Stimulated activated memory B cell treated with anti-CD40 and anti-IgM and Interleukin-4, amounts not matched to agents 10 μg/mL and 1 μg/mL and 100 μg/mL, for 72 hours (primary cell): Measurements from ENCODE around the gene PTF1A.

ENCODE experiments used
- ATAC-seq: fragments of 150-1000 bp; cut with Tn5 transposase; 2 replicates; pipeline ENCODE4 v1.10.0; 2021
- H3K27ac Mint-ChIP-seq: one replicate; pipeline ENCODE4 v1.8.0; 2022; ENCODE audit warnings: mild to moderate bottlenecking, mixed read lengths
- H3K27me3 Mint-ChIP-seq: one replicate; pipeline ENCODE4 v1.8.0; 2022; ENCODE audit warnings: mixed read lengths
- H3K36me3 Mint-ChIP-seq: one replicate; pipeline ENCODE4 v1.8.0; 2022; ENCODE audit warnings: mixed read lengths
- H3K4me1 Mint-ChIP-seq: one replicate; pipeline ENCODE4 v1.8.0; 2022; ENCODE audit warnings: mixed read lengths
- H3K4me3 Mint-ChIP-seq: one replicate; pipeline ENCODE4 v1.8.0; 2022; ENCODE audit warnings: mild to moderate bottlenecking, moderate library complexity, mixed read lengths
- H3K9me3 Mint-ChIP-seq: one replicate; pipeline ENCODE4 v1.8.0; 2022; ENCODE audit warnings: mixed read lengths

PTF1A gene

DNA sequence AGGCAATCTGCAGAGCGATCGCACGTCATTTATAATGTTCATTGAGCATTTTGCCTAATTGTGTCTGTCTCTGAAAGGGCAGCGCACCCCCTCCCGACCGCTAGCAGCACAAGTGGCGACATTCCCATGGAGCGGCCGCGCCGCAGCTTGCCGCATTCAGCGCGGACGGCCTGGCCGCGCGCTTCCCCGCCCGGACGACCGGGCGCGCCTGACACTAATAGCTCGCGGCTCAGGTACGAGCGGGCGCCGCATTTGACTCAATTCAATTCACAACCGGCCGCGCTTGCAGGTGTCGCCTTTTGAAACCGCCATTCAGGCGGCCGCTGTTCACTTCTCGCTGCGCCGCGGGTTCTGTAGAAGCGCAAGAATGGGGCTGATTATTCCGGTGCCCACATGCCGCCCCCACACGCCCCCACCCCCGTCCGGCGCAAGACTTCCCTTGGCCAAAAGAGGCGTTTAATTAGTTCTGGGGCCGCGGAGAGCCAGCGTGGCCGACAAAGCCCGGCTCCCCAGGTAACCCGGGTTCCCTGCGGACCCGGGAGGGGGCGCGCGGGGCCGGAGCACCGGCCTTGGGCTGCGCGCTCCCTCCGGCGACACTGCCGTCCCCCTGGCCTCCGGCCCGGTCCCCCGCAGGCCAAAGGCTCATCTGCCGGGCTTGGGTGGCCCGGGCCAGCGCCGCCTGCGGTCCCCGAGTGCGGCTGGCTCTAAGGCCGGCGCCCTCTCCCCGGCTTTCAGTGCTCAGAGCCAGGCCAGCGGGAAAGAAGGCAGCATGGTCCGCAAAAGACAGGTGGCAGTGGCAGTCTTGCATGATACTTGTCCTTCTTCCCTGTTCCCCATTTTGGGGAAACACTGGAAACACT lies 18.7 kb upstream of the PTF1A start:
- Mint-ChIP-seq H3K36me3 (no peaks in the 10 kb centered on the region), H3K9me3 (no peaks in the 10 kb centered on the region), H3K27me3 (peaks cover 87% of the 10 kb centered on the region), H3K4me1 (peaks cover 10% of the 10 kb centered on the region), H3K4me3 (no peak overlapping the region), H3K27ac (no peak overlapping the region)
- no peak for ATAC-seq

GRCh38 chr10:23174074-23174976 lies 17.8 kb upstream of the PTF1A start:
- Mint-ChIP-seq H3K9me3 (no peaks in the 10 kb centered on the region), H3K27me3 (peaks cover 88% of the 10 kb centered on the region), H3K4me1 (peaks cover 10% of the 10 kb centered on the region), H3K36me3 (no peaks in the 10 kb centered on the region), H3K27ac (no peak overlapping the region), H3K4me3 (no peak overlapping the region)
- ATAC-seq, result no peak

GRCh38 chr10:23174977-23175512 lies 17.1 kb upstream of the PTF1A start:
- H3K27me3 Mint-ChIP-seq, result peaks cover 93% of the 10 kb centered on the region
- no peaks in the 10 kb centered on the region for H3K36me3 Mint-ChIP-seq
- H3K4me3 Mint-ChIP-seq, result no peak overlapping the region
- peaks cover 10% of the 10 kb centered on the region for H3K4me1 Mint-ChIP-seq
- no peak overlapping the region for H3K27ac Mint-ChIP-seq
- no peaks in the 10 kb centered on the region for H3K9me3 Mint-ChIP-seq
- no peak for ATAC-seq

DNA sequence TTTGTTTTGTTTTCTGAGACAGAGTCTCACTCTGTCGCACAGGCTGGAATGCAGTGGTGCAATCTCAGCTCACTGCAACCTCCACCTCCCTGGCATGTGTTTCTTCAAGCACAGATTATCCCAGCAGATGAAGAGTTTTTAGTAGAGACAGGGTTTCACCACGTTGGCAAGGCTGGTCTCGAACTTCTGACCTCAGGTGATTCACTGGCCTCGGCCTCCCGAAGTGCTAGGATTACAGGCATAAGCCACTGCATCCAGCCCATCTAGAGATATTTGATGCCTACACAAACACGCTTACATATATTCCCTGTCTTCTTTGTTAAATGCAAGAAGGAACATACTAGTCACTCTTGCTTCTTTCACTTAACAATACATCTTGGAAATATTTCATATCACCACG lies 5.9 kb upstream of the PTF1A start:
- H3K36me3 Mint-ChIP-seq, result no peaks in the 10 kb centered on the region
- H3K27me3 Mint-ChIP-seq, result peaks cover 37% of the 10 kb centered on the region
- H3K4me3 Mint-ChIP-seq, result no peak overlapping the region
- no peaks in the 10 kb centered on the region for H3K4me1 Mint-ChIP-seq
- H3K9me3 Mint-ChIP-seq, result peaks cover 4% of the 10 kb centered on the region
- H3K27ac Mint-ChIP-seq, result no peak overlapping the region
- no peak for ATAC-seq

- H3K4me1 Mint-ChIP-seq, result no peaks in the 10 kb centered on the region
- peaks cover 4% of the 10 kb centered on the region for H3K9me3 Mint-ChIP-seq
- peaks cover 39% of the 10 kb centered on the region for H3K27me3 Mint-ChIP-seq
- no peak overlapping the region for H3K4me3 Mint-ChIP-seq
- no peaks in the 10 kb centered on the region for H3K36me3 Mint-ChIP-seq
- ATAC-seq, result no peak
- no peak overlapping the region for H3K27ac Mint-ChIP-seq
Measured at GRCh38 chr10:23186697-23187096, 5.4 kb upstream of the PTF1A start.

DNA sequence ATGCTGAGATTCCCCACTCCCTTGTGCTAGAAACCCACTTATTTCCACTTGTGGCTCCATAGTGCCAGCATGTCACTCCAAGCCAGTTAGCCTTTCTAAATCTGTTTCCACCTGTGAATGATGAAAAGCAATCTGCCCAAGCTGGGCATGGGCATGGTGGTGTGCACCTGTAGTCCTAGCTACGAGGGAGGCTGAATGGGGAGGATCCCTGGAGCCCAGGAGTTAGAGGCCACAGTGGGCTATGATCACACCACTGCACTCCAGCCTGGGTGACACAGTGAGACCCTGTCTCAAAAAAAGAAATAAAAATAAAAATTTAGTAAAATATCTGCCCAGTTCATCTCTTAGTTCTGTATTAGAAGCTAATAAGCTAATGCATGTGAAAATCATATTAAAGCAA lies 5.0 kb upstream of the PTF1A start:
- Mint-ChIP-seq H3K27ac (no peak overlapping the region), H3K27me3 (peaks cover 40% of the 10 kb centered on the region), H3K9me3 (peaks cover 2% of the 10 kb centered on the region), H3K4me3 (no peak overlapping the region), H3K36me3 (no peaks in the 10 kb centered on the region), H3K4me1 (no peaks in the 10 kb centered on the region)
- ATAC-seq, result no peak

GRCh38 chr10:23189024-23189423 lies 3.1 kb upstream of the PTF1A start:
- Mint-ChIP-seq H3K4me3 (no peak overlapping the region), H3K36me3 (no peaks in the 10 kb centered on the region), H3K9me3 (peaks cover 2% of the 10 kb centered on the region), H3K4me1 (no peaks in the 10 kb centered on the region), H3K27me3 (peaks cover 58% of the 10 kb centered on the region), H3K27ac (no peak overlapping the region)
- ATAC-seq, result peak; percentile 25

GRCh38 chr10:23190872-23191763 lies 994 bp upstream of the PTF1A start:
- Mint-ChIP-seq H3K36me3 (no peaks in the 10 kb centered on the region), H3K9me3 (no peaks in the 10 kb centered on the region), H3K27ac (no peak overlapping the region)

DNA sequence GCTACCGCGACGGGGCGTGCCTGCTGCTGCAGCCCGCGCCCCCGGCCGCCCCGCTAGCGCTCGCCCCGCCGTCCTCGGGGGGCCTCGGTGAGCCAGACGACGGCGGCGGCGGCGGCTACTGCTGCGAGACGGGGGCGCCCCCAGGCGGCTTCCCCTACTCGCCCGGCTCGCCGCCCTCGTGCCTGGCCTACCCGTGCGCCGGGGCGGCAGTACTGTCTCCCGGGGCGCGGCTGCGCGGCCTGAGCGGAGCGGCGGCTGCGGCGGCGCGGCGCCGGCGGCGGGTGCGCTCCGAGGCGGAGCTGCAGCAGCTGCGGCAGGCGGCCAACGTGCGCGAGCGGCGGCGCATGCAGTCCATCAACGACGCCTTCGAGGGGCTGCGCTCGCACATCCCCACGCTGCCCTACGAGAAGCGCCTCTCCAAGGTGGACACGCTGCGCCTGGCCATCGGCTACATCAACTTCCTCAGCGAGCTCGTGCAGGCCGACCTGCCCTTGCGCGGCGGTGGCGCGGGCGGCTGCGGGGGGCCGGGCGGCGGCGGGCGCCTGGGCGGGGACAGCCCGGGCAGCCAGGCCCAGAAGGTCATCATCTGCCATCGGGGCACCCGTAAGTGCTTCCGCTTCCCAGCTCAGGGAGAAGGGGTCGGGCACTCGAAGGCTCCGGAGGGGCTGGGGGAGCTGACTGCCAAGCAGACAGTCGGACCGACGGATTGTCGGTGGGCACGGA lies 761 bp downstream of the PTF1A start:
- H3K27me3 Mint-ChIP-seq, result peaks cover 85% of the 10 kb centered on the region
- H3K27ac Mint-ChIP-seq, result no peak overlapping the region
- H3K36me3 Mint-ChIP-seq, result no peaks in the 10 kb centered on the region
- H3K4me3 Mint-ChIP-seq, result no peak overlapping the region
- ATAC-seq, result no peak
- H3K4me1 Mint-ChIP-seq, result no peaks in the 10 kb centered on the region
- no peaks in the 10 kb centered on the region for H3K9me3 Mint-ChIP-seq

More at GRCh38 chr10:23190872-23191763, 994 bp upstream of the PTF1A start:
- ATAC-seq, result no peak
- Mint-ChIP-seq H3K4me1 (no peaks in the 10 kb centered on the region), H3K27me3 (peaks cover 75% of the 10 kb centered on the region), H3K4me3 (no peak overlapping the region)

DNA sequence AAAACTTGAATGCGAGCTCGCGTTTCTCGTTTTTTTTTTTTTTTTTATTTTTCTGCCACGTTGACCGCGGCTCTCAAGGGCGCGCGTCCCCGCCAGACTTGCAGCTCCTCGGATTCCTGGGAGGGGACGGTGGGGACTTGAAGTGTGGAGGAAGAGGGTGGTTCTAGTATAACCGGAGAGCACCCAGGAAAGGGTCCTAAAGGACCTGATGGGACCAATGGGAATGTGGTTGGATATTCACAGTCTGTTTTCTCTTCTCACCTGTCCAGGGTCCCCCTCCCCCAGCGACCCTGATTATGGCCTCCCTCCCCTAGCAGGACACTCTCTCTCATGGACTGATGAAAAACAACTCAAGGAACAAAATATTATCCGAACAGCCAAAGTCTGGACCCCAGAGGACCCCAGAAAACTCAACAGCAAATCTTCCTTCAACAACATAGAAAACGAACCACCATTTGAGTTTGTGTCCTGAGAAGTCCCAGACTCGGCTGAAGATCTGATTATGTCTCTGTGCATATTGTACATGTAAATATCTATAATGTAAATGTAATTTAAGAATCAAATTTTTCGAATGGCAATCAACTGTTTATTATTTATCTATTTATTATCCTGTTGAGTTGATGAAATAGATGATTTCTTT lies 1.4 kb downstream of the PTF1A start:
- H3K27ac Mint-ChIP-seq, result no peak overlapping the region
- H3K9me3 Mint-ChIP-seq, result no peaks in the 10 kb centered on the region
- H3K4me3 Mint-ChIP-seq, result no peak overlapping the region

DNA sequence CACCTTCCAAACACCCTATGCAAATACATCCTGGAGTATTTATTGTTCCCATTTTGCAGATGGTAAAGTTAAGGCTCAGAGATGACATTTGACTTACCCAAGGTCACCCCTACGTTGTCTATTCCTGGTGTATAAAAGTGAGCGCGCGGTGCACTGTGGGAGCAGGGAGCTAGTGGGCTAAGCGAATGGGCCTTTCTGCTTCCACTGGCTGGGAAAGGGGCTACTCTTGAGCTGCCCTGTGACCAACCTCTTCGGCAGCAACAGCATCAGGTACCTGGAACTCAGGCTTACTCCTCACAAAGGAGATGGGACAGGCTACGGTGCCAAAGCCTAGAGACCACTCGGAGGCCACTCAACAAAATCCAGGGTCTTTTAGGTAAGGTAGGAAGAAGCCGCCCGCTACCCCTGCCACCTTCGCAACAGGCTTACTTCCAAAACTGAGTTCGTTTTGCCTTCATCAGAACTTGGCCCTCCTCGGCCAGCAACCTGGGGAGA lies 2.4 kb downstream of the PTF1A start:
- H3K27me3 Mint-ChIP-seq, result peaks cover 82% of the 10 kb centered on the region
- no peaks in the 10 kb centered on the region for H3K4me1 Mint-ChIP-seq
- no peak overlapping the region for H3K4me3 Mint-ChIP-seq
- no peak for ATAC-seq
- H3K27ac Mint-ChIP-seq, result no peak overlapping the region
- H3K36me3 Mint-ChIP-seq, result no peaks in the 10 kb centered on the region
- H3K9me3 Mint-ChIP-seq, result no peaks in the 10 kb centered on the region

More for the DNA sequence above, 1.4 kb downstream of the PTF1A start:
- Mint-ChIP-seq H3K27me3 (peaks cover 85% of the 10 kb centered on the region), H3K4me1 (no peaks in the 10 kb centered on the region), H3K36me3 (no peaks in the 10 kb centered on the region)
- ATAC-seq, result no peak

DNA sequence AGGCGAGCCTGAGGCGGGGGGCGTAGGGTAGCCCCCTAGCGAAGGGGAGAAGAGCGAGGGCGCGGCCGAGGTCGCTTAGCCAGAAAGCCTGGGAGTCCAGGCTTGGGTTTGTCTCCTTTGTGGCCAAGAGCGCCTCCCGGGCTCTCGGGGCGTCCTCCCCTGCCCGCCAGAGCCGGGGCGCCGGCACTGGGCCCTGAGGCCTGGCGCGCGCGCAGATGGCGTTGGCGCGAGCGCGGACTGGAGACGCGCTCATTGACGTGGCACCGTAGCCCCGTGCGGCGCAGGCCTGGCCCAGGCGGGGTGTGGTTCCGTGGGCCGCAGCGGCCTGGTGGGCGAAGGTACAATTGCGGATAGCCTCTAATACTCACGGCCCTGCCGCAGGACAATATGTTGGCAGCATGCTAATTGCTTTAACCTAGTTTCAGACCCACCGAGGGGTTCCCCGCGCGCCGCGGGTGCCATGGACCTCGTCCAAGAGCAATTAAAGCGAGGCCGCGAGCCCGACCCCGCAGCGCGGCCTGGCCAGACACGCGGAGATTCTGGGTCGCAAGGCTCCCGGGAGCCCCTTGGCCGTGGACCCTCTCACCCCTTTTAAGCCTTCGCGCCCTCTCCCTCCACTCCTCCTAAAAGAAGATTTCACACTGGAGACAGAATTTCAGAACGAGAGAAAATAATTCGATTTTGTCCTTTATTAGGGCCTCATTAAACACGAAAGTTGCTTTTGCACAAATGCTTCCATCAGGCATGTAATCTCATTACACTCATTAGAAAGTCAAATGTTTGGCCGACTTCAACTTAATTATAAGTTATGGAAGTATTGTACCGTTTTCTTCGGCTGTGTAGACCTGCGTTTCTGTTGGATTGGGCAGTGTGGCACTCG lies 3.1 kb downstream of the PTF1A start:
- Mint-ChIP-seq H3K27ac (no peak overlapping the region), H3K4me1 (no peaks in the 10 kb centered on the region), H3K9me3 (no peaks in the 10 kb centered on the region), H3K27me3 (peaks cover 83% of the 10 kb centered on the region), H3K4me3 (no peak overlapping the region), H3K36me3 (no peaks in the 10 kb centered on the region)
- ATAC-seq, result no peak
